DMS114 treated with DMSO at 0.1 percent for 48 hours (cell line): Measurements from ENCODE around the gene TXNRD1.
A peak's percentile ranks its signal among the peaks of the same experiment; 100 is the strongest.

ENCODE experiments used
- DNase-seq: peaks from one replicate; lab custom pipeline; 2025; ENCODE audit not compliant: unreplicated experiment; lab: John Stamatoyannopoulos, UW

The TXNRD1 gene

GRCh38 chr12:104299842-104300481, 84.4 kb downstream of the TXNRD1 start:
- DNase-seq, result no peak

DNA sequence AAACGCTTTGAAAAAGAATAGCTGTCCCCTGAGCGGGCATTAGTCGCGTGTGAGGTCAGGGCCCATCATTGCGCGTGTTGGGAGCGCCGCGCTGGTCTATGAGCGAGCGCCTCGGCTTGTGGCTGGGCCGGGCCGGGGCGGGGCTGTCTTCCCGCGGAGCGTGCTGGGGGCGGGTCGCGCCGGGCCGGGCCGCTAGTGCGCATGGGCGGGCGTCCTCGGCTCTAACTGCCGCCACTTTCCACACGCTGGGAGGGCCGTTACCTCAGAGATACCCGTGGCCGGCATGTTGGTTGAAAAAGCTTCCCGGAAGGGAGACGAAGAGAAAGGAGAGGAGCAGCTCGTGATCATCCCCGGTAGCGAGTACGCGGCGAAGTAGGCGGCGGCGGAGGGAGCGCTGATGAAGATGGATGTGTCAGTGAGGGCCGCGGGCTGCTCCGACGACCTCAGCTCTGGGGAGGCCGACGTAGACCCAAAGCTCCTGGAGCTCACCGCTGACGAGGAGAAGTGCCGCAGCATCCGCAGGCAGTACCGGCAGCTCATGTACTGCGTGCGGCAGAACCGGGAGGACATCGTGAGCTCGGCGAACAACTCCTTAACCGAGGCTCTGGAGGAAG, 88.1 kb downstream of the TXNRD1 start, which contains the start of gene EID3:
EID3 (plus strand) TSS at position 202 of the 614 bp plus-strand sequence; CDS start at position 398, 196 bp downstream.
- peak; percentile 87 for DNase-seq

DNA sequence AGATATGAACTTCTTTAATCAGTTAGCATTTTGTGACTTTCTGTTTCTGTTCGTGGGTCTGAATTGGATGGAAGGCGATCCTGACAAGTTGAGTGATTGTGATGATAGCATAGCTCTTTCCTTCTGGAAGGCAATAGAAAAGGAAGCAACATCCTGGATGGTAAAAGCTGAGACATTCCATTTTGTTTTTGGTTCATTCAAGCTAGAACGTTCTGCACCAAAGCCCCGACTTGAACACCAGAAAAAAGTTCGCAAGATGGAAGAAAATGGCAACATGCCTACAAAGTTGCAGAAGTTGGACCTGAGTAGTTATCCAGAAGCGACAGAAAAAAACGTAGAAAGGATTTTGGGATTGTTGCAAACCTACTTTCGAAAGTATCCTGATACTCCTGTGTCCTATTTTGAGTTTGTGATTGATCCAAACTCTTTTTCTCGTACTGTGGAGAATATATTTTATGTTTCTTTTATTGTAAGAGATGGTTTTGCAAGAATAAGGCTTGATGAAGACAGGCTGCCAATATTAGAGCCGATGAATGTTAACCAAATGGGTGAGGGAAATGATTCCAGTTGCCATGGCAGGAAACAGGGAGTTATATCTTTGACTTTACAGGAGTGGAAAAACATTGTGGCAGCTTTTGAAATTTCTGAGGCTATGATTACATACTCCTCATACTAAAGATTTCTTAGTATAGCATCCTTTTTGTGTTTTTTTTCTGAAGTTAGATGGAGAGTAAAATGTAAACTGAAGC, 88.9 kb downstream of the TXNRD1 start:
- no peak for DNase-seq

DNA sequence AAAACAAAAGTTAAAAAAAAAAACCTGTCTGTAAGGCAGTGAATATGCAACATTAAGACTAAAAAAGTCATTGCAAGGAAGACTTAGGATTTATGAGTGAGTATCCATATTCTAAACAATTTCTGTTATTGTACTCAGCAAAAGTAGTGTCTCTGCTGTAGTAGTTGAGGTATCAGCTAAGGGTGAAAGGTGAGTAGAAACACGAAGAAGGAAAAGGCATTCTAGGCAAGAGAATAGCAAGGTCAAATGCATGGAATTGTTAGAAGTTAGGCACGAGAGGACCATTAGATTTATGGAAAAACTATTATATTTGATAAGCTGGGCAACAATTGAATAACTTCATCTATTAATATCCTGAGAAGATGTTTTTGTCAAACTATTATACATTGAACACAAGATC, 89.8 kb downstream of the TXNRD1 start:
- DNase-seq, result no peak

DNA sequence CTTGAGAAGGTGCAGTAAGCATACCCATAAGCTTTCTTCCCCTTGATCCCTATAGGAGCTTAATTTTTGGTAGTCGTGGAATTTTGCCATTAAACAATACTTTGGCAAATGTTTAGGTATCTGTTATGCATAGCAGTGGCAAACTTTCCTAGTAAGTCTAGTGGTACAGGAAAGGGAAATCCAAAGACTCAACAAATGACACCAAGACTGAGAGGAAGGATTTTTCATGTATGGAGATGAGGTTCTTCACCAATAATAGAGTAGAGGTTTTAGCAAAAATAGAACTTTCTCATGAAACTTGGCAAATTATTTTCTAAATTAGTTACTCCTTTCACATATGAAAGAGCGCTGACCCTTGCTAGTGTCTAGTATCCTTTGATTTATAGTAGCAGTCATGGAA, 90.8 kb downstream of the TXNRD1 start:
- no peak for DNase-seq

- DNase-seq, result no peak
These were observed 91.5 kb downstream of the TXNRD1 start for GRCh38 chr12:104306943-104307654.

DNA sequence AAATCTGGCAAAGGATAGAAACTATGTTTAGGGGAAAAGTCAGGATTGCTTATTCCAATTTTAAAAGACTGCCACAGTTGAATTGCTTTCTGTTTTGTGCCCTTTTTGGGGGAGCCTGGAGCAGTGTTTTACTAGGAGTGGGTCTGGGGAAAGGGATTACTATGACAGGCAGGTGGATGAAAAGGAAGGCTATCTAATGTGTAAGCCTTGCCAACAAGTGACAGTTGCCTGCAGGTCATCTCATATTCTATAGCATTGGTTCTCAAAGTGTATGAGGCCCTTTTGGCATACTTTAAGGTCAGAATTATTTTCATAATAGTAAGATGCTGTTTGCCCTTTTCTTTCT, 92.0 kb downstream of the TXNRD1 start:
- DNase-seq, result no peak

DNA sequence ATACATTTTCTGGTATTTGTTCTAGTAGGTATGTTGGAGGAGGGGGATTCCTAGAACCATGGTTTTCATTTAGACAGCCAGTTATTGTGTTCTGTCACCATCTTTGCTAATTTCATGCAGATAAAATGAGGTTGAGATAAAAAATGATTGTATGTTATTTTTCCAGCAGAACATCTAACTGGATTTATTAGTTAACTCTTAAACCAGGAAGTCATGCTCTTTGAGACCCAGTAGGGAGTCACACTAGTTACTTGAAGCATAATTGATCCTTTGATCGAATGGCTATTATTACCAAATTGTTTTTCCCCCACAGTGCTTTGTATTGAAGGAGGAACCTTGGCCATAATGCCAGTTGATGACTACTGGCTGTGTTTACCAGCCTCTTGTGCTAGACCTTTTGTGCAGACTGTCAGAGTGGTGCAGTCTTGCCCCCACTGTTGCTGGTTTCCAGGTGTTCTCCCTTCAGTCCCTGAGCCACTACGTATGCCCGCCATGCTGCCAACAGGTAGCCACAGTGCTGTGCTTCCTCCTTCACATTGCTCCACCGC, 93.9 kb downstream of the TXNRD1 start:
- no peak for DNase-seq

- no peak for DNase-seq
These were observed 95.4 kb downstream of the TXNRD1 start for GRCh38 chr12:104310751-104311633.

DNA sequence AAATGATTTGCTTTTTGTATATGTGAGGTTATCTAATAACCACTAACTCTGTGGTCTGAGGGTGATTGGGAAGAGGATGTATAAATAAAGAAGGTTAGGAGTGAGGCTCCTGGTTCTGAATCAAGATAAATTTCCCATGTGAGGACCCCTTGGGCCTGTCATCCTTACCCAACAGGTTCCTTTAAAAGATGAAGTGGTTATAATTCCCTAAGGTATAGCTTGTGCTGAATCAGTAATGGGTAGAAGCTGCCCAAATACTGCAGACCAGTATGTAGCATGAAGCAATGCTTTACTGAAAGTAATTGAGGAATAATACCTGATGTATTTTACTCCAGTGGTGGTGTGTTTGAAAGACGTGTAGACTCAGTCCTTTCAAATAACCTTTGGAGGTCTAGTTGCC, 96.6 kb downstream of the TXNRD1 start:
- no peak for DNase-seq

- DNase-seq, result no peak
These were observed 97.1 kb downstream of the TXNRD1 start for GRCh38 chr12:104312654-104313053.

- DNase-seq, result no peak
These were observed 98.1 kb downstream of the TXNRD1 start for GRCh38 chr12:104313568-104314241.

- DNase-seq, result no peak
These were observed 98.6 kb downstream of the TXNRD1 start for GRCh38 chr12:104314242-104314614.

DNA sequence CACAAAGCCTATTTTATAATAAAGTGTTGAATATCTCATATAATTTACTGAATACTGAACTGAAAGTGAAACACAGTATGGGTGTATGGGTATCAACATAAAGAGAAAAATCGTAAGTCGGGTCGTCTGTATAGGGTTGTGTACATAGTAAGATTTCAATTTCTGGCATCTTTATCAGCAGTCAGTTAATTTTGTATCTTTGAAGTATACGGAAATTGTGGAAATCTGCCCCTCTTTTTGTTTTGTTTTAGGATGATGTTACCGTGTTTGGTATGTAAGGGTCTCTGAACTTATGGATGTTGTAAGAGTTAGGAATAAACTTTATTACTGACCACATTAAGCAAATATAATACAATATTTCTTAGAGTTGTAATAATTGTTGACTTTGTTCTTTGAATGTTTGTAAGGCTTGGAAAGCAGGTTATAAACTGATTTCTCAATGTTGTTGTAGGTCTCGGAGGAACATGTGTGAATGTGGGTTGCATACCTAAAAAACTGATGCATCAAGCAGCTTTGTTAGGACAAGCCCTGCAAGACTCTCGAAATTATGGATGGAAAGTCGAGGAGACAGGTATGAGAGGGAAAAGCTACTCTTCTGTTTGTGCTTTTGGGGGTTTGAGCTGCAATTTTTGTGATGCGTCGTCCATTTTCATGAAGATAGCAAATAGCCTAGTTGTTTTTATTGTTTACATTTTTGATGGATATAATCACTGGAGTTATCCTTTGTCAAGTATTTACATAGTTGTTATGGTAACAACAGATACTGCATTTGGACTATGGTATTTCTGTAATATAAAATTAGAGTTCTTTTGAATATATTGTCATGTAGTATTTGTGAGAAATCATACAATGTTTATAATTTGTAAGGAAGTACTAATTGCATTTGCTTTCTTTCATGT, 100.0 kb downstream of the TXNRD1 start:
- no peak for DNase-seq

- no peak for DNase-seq
These were observed 101.4 kb downstream of the TXNRD1 start for GRCh38 chr12:104316936-104317335.

GRCh38 chr12:104317538-104318210, 102.1 kb downstream of the TXNRD1 start:
- no peak for DNase-seq

- DNase-seq, result no peak
These were observed 103.4 kb downstream of the TXNRD1 start for GRCh38 chr12:104319028-104319427.

GRCh38 chr12:104319918-104320626, 104.5 kb downstream of the TXNRD1 start:
- DNase-seq, result no peak
